Fibroblast of lung (primary cell): ENCODE measurements around the gene FMNL2. TPM values are rescaled to one million over a fixed set of nuclear protein-coding genes. Genes with fewer than 3 reads are reported as not detected.
A peak's percentile ranks its signal among the peaks of the same experiment; 100 is the strongest.
"Not testable (repeated sequence)": the region's sequence is repeated elsewhere in the genome, so short reads cannot be mapped to it uniquely, and the experiment has no call there.

Source experiments
- DNase-seq, 2 donors: peaks; one replicate each; pipeline versions ENCODE4 v3.0.0 to v3.0.0-alpha.2; 2010; ENCODE audit warnings: low read depth in 2 of 2
- H2AFZ ChIP-seq: 2 replicates; pipeline ENCODE4 v1.5.1; 2012; ENCODE audit warnings: low read length, control low read depth, inconsistent platforms
- H3K27ac ChIP-seq: 2 replicates; pipeline ENCODE4 v1.5.1; 2011; ENCODE audit warnings: low read length, control low read depth; ENCODE audit not compliant: insufficient read depth
- H3K27me3 ChIP-seq: 2 replicates; pipeline ENCODE4 v1.5.1; 2011; ENCODE audit warnings: mild to moderate bottlenecking, low read length; ENCODE audit not compliant: control insufficient read depth, insufficient read depth
- H3K36me3 ChIP-seq: 2 replicates; pipeline ENCODE4 v1.5.1; 2011; ENCODE audit warnings: low read length; ENCODE audit not compliant: control insufficient read depth, insufficient read depth
- H3K4me1 ChIP-seq: 2 replicates; pipeline ENCODE4 v1.5.1; 2011; ENCODE audit warnings: low read length; ENCODE audit not compliant: control insufficient read depth, insufficient read depth; ENCODE audit errors: extremely low read depth
- H3K4me2 ChIP-seq: 2 replicates; pipeline ENCODE4 v1.5.1; 2011; ENCODE audit warnings: low read length, control low read depth; ENCODE audit not compliant: insufficient read depth; ENCODE audit errors: extremely low read depth
- H3K4me3 ChIP-seq, 4 experiments: fragments of 200-600 bp in 1 of 4; sonication (generic) in 1 of 4; replicated peaks in 1 of 4; 2 replicates each; pipeline ENCODE4 v1.5.1; 2011 to 2016; ENCODE audit warnings: low read length in 4 of 4, low read depth in 3 of 4, mild to moderate bottlenecking in 3 of 4, control low read depth in 2 of 4, inconsistent platforms in 1 of 4, mixed read lengths in 1 of 4; ENCODE audit not compliant: insufficient read depth in 1 of 4; ENCODE audit errors: control extremely low read depth in 1 of 4
- H3K79me2 ChIP-seq: 2 replicates; pipeline ENCODE4 v1.5.1; 2012; ENCODE audit warnings: mild to moderate bottlenecking, low read length, inconsistent platforms; ENCODE audit not compliant: control insufficient read depth, insufficient read depth
- H3K9ac ChIP-seq: 2 replicates; pipeline ENCODE4 v1.5.1; 2011; ENCODE audit warnings: mild to moderate bottlenecking, low read length, control low read depth; ENCODE audit not compliant: insufficient read depth
- H3K9me3 ChIP-seq: 2 replicates; pipeline ENCODE4 v1.5.1; 2012; ENCODE audit warnings: low read depth, low read length; ENCODE audit not compliant: control insufficient read depth, insufficient read depth
- H4K20me1 ChIP-seq: 2 replicates; pipeline ENCODE4 v1.5.1; 2011; ENCODE audit warnings: low read length; ENCODE audit not compliant: control insufficient read depth, insufficient read depth; ENCODE audit errors: extremely low read depth
- CTCF ChIP-seq, 2 donors: IDR thresholded peaks in 1 of 2; conservative IDR thresholded peaks in 1 of 2; 1 replicate in 1 of 2; 2 replicates in 1 of 2; pipeline ENCODE4 v1.5.1; 2011 to 2012; ENCODE audit warnings: low read length in 2 of 2, control low read depth in 1 of 2, inconsistent platforms in 1 of 2, low read depth in 1 of 2, mild to moderate bottlenecking in 1 of 2
- EZH2 ChIP-seq: IDR thresholded peaks from 2 replicates; pipeline ENCODE4 v1.5.1; 2012; ENCODE audit warnings: low read length, control low read depth, mild to moderate bottlenecking; ENCODE audit errors: missing control alignments
- polyA plus RNA-seq, 2 donors: library from polyadenylated mRNA; depleted of rRNA in 1 of 2; stranded (reverse) in 1 of 2; unstranded in 1 of 2; fragments of >200 nt; gene quantifications; 2 replicates each; pipeline ENCODE4 v1.2.1, GENCODE V29; 2011 to 2012; ENCODE audit warnings: missing spikeins in 1 of 2
- total RNA-seq: library from RNA; depleted of rRNA; stranded (reverse); fragments of >200 nt; gene quantifications from 2 replicates; pipeline ENCODE4 v1.2.1, GENCODE V29; 2014

The FMNL2 gene
- total and polyA plus RNA-seq, 2 donors (not counting 1 experiment from before 2014, with no cell fraction given), result 12.0 to 30.2 TPM

- TF ChIP-seq CTCF (conservative IDR thresholded peaks at IDR 0.05 in 1 of 2, IDR thresholded peaks at IDR 0.05 in 1 of 2; ENCODE audit: low read depth in 1 of 2, low read length in 2 of 2) (no peak), EZH2 (no peak)
- no peak overlapping the region for H3K4me3 ChIP-seq
- no peaks in the 10 kb centered on the region for H3K27me3 ChIP-seq
- no peak overlapping the region for H3K27ac ChIP-seq
- H3K9me3 ChIP-seq, result no peaks in the 10 kb centered on the region
- no peak overlapping the region for H3K9ac ChIP-seq
- no peaks in the 10 kb centered on the region for H4K20me1 ChIP-seq
- H3K4me2 ChIP-seq, result no peak overlapping the region
- no peaks in the 10 kb centered on the region for H3K36me3 ChIP-seq
- no peak overlapping the region for H2AFZ ChIP-seq
- H3K4me1 ChIP-seq, result no peaks in the 10 kb centered on the region
- H3K79me2 ChIP-seq, result peaks cover 2% of the 10 kb centered on the region
- DNase-seq, result no peak
Observed at GRCh38 chr2:152519581-152519952, 184.6 kb downstream of the FMNL2 start.

GRCh38 chr2:152520759-152521158 lies 185.8 kb downstream of the FMNL2 start:
- Histone ChIP-seq H3K9me3 (no peaks in the 10 kb centered on the region), H3K4me3 (no peak overlapping the region), H3K4me2 (no peak overlapping the region), H3K79me2 (peaks cover 2% of the 10 kb centered on the region), H4K20me1 (no peaks in the 10 kb centered on the region), H2AFZ (no peak overlapping the region), H3K36me3 (no peaks in the 10 kb centered on the region), H3K9ac (no peak overlapping the region), H3K4me1 (no peaks in the 10 kb centered on the region), H3K27ac (no peak overlapping the region), H3K27me3 (no peaks in the 10 kb centered on the region)
- TF ChIP-seq CTCF (conservative IDR thresholded peaks at IDR 0.05 in 1 of 2, IDR thresholded peaks at IDR 0.05 in 1 of 2; ENCODE audit: low read depth in 1 of 2, low read length in 2 of 2), result no peak
- no peak for TF ChIP-seq EZH2
- DNase-seq, result no peak

DNA sequence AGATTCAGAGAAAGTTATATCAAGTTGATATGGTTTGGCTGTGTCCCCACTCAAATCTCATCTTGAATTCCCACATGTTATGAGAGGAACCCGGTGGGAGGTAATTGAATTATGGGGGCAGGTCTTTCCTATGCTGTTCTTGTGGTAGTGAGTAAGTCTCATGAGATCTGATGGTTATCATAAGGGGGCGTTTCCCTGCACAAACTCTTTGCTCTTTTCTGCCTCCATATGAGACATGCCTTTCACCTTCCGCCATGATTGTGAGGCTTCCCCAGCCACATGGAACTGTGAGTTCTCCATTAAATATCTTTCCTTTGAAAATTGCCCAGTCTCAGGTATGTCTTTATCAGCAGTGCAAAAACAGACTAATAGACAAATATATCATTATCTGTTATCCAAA lies 187.5 kb downstream of the FMNL2 start:
- not testable (repeated sequence) for H3K36me3 ChIP-seq, H4K20me1 ChIP-seq, H3K27me3 ChIP-seq, H2AFZ ChIP-seq, H3K4me2 ChIP-seq, H3K4me3 ChIP-seq, H3K9me3 ChIP-seq, H3K9ac ChIP-seq, H3K4me1 ChIP-seq, H3K79me2 ChIP-seq, H3K27ac ChIP-seq
- peak in 1 of 2 donors; percentile 73 for DNase-seq
